Measurements from ENCODE around the gene CCDC63.

DNA sequence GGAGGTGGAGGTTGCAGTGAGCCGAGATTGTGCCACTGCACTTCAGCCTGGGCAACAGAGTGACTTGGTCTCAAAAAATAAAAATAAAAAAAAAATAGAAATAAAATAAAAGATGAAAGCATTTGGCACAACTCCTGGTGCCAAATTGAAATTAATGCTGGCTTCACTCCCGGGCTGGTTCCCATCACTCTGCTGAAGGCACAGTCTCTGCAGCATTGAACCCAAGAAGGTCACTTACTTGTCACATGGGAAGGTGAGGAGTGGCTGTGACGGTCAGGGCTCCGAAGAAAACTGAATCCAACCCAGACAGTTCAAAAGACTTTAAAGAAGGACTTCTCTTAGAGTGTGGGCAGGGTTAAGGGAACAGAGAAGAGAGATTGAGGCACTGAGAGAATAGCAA is 10.5 kb upstream of the CCDC63 start:
- TF ChIP-seq POLR2AphosphoS5 (IDR thresholded peaks at IDR 0.05): no peak
- no peak for TF ChIP-seq CTCF (IDR thresholded peaks at IDR 0.05)
- no peak for TF ChIP-seq POLR2A (IDR thresholded peaks at IDR 0.05)

All from breast epithelium (tissue), 3 donors.